ENCODE data around the gene FRMD1. TPM values are rescaled to one million over a fixed set of nuclear protein-coding genes. Genes with fewer than 3 reads are reported as not detected.

The FRMD1 gene
- total RNA-seq, 1 experiment from 2014 or later, result 0.57 TPM

GRCh38 chr6:168035098-168035660, 43.8 kb downstream of the FRMD1 start (continued):
- no peak for TF ChIP-seq ZNF263 (CRISPR knock-in tag; IDR thresholded peaks at IDR 0.05; ENCODE audit: low read depth)
- TF ChIP-seq NR2C2 (CRISPR knock-in tag; IDR thresholded peaks at IDR 0.05), result no peak
- peak; percentile 63; the same call in 1 of the 2 replicates for TF ChIP-seq ETV6 (CRISPR knock-in tag; IDR thresholded peaks at IDR 0.05)
- peak; percentile 84 for TF ChIP-seq ZNF281 (CRISPR knock-in tag; IDR thresholded peaks at IDR 0.05)
- TF ChIP-seq TP53 (CRISPR knock-in tag; IDR thresholded peaks at IDR 0.05), result no peak
- TF ChIP-seq ZNF121 (CRISPR knock-in tag; IDR thresholded peaks at IDR 0.05), result peak; percentile 59; the same call in 1 of the 2 replicates
- no peak for TF ChIP-seq ATF1 (CRISPR knock-in tag; IDR thresholded peaks at IDR 0.05)
- TF ChIP-seq E2F5 (CRISPR knock-in tag; IDR thresholded peaks at IDR 0.05), result no peak
- TF ChIP-seq HMGA2 (CRISPR knock-in tag; IDR thresholded peaks at IDR 0.05), result no peak
- TF ChIP-seq ATF3 (CRISPR knock-in tag; conservative IDR thresholded peaks at IDR 0.05), result 0 out of 2 replicates have a peak, but pooled peaks have one; percentile 59
- TF ChIP-seq FOXJ3 (CRISPR knock-in tag; IDR thresholded peaks at IDR 0.05; ENCODE audit: borderline replicate concordance), result no peak
- TF ChIP-seq RELA (CRISPR knock-in tag; IDR thresholded peaks at IDR 0.05; ENCODE audit: borderline replicate concordance), result no peak
- TF ChIP-seq FOXP1 (CRISPR knock-in tag; IDR thresholded peaks at IDR 0.05; ENCODE audit: borderline replicate concordance), result no peak; the same call in 1 of the 2 replicates
- 0 out of 2 replicates have a peak, but pooled peaks have one; percentile 79 for TF ChIP-seq ZBTB43 (CRISPR knock-in tag; IDR thresholded peaks at IDR 0.05)
- TF ChIP-seq TCF7 (CRISPR knock-in tag; IDR thresholded peaks at IDR 0.05; ENCODE audit: low read depth), result peak; percentile 76; the same call in 1 of the 2 replicates
- TF ChIP-seq OVOL2 (CRISPR knock-in tag; IDR thresholded peaks at IDR 0.05; ENCODE audit: borderline replicate concordance), result no peak
- no peak; the same call in 1 of the 2 replicates for TF ChIP-seq NFYB (CRISPR knock-in tag; conservative IDR thresholded peaks at IDR 0.05; ENCODE audit: low read depth)
- no peak for TF ChIP-seq CDX4 (CRISPR knock-in tag; IDR thresholded peaks at IDR 0.05; ENCODE audit: borderline replicate concordance)
- TF ChIP-seq IRF1 (CRISPR knock-in tag; IDR thresholded peaks at IDR 0.05), result peak; percentile 92
- TF ChIP-seq HMGXB4 (CRISPR knock-in tag; IDR thresholded peaks at IDR 0.05), result no peak
- TF ChIP-seq PRRX2 (CRISPR knock-in tag; IDR thresholded peaks at IDR 0.05), result no peak
- no peak for TF ChIP-seq ZNF396 (CRISPR knock-in tag; IDR thresholded peaks at IDR 0.05; ENCODE audit: borderline replicate concordance)
- no peak for TF ChIP-seq KAT7 (CRISPR knock-in tag; IDR thresholded peaks at IDR 0.05; ENCODE audit: borderline replicate concordance)
- TF ChIP-seq AFF4 (CRISPR knock-in tag; IDR thresholded peaks at IDR 0.05; ENCODE audit: borderline replicate concordance), result no peak
- no peak for TF ChIP-seq RORB (CRISPR knock-in tag; IDR thresholded peaks at IDR 0.05)
- TF ChIP-seq ZMAT4 (CRISPR knock-in tag; IDR thresholded peaks at IDR 0.05), result no peak
- TF ChIP-seq EMX1 (CRISPR knock-in tag; IDR thresholded peaks at IDR 0.05), result no peak
